Fibroblast of peridontal ligament (primary cell): ENCODE results near the gene OR4A47.
"Not testable (repeated sequence)": the region's sequence is repeated elsewhere in the genome, so short reads cannot be mapped to it uniquely, and the experiment has no call there.

Source experiments
- DNase-seq: peaks from one replicate; pipeline ENCODE4 v3.0.0-alpha.2; 2010; ENCODE audit errors: extremely low read depth

Gene OR4A47

DNA sequence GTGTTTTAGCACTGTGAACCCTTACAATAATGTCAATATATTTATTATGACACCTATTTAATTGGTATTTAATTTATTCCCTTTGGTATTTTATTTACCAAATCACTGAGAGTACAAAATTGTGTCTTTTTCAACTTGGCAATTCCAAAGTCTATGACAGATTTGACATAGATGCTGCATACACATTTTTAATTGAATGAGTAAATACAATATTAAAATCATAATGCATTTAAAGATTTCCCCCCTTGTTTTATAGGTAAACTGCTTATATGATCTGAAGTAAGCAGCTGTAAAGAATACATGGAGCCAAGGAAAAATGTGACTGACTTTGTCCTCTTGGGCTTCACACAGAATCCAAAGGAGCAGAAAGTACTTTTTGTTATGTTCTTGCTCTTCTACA is at the start of gene OR4A47:
OR4A47 (plus strand) TSS at position 301 of the 400 bp plus-strand sequence; CDS start at position 301, 0 bp downstream.
- not testable (repeated sequence) for DNase-seq

GRCh38 chr11:48455909-48456308 is 32.7 kb upstream of the OR4A47 start:
- DNase-seq: not testable (repeated sequence)

GRCh38 chr11:48473966-48474365 is 14.6 kb upstream of the OR4A47 start:
- not testable (repeated sequence) for DNase-seq

GRCh38 chr11:48474703-48475102 is 13.9 kb upstream of the OR4A47 start:
- not testable (repeated sequence) for DNase-seq

- not testable (repeated sequence) for DNase-seq
Observed at GRCh38 chr11:48506169-48506568, 17.6 kb downstream of the OR4A47 start.

DNA sequence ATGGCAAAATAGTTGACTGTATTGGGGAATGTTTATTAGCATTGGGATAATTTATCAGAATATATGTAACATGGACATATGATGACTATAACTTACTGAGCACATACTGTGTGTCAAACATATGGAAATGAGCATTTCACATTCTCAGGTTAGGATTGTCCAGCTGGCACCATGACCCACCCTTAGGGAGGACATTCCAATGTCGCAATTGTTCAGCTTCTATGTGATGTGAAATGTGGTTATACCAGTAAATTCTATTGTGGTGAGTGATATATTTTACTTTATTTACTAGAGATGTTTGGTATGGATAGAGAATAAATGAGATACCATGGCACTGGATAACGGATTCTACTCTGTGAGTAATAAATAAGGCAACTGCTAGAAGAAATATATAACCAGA is 50.4 kb downstream of the OR4A47 start:
- DNase-seq: no peak
